Peyer's patch (tissue), 4 donors: ENCODE results near the gene MAMSTR.

Experiments
- POLR2A ChIP-seq, 2 donors: fragments of 450-650 bp; IDR thresholded peaks; one replicate each; pipeline ENCODE4 v1.5.1; 2017; ENCODE audit warnings: antibody characterized with exemption in 2 of 2, mild to moderate bottlenecking in 2 of 2, moderate library complexity in 2 of 2
- TF ChIP-seq, protein P1 (sequence below), 6 experiments: fragments of 450-650 bp in 4 of 6; fragments of 200-600 bp in 2 of 6; sonication (generic) in 1 of 6; IDR thresholded peaks; one replicate each; pipeline ENCODE4 v1.5.1; 2017 to 2019; ENCODE audit warnings: antibody characterized with exemption in 6 of 6, mild to moderate bottlenecking in 3 of 6, moderate library complexity in 1 of 6

DNA sequence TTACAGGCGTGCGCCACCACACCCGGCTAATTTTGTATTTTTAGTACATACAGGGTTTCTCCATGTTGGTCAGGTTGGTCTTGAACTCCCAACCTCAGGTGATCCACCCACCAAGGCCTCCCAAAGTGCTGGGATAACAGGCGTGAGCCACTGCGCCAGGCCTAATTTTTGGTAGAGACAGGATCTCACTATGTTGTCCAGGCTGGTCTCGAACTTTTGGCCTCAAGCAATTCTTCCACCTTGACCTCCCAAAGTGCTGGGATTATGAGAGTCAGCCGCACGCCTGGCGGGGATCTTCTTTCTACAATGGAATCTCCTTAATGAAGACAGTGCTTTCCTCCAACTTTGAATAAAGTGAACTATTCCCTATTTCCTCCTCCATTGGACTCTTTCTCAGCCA lies 15.1 kb upstream of the MAMSTR start:
- TF ChIP-seq, protein P1, sequence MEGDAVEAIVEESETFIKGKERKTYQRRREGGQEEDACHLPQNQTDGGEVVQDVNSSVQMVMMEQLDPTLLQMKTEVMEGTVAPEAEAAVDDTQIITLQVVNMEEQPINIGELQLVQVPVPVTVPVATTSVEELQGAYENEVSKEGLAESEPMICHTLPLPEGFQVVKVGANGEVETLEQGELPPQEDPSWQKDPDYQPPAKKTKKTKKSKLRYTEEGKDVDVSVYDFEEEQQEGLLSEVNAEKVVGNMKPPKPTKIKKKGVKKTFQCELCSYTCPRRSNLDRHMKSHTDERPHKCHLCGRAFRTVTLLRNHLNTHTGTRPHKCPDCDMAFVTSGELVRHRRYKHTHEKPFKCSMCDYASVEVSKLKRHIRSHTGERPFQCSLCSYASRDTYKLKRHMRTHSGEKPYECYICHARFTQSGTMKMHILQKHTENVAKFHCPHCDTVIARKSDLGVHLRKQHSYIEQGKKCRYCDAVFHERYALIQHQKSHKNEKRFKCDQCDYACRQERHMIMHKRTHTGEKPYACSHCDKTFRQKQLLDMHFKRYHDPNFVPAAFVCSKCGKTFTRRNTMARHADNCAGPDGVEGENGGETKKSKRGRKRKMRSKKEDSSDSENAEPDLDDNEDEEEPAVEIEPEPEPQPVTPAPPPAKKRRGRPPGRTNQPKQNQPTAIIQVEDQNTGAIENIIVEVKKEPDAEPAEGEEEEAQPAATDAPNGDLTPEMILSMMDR (IDR thresholded peaks at IDR 0.05), result no peak
- TF ChIP-seq POLR2A (IDR thresholded peaks at IDR 0.05), result no peak
